Central memory CD8-positive, alpha-beta T cell (primary cell): ENCODE results near the gene NFIC.
"Not testable (repeated sequence)": the region's sequence is repeated elsewhere in the genome, so short reads cannot be mapped to it uniquely, and the experiment has no call there.

Source experiments
- ATAC-seq: fragments of 150-1000 bp; cut with Tn5 transposase; replicated peaks from 2 replicates; pipeline ENCODE4 v1.10.0; 2022; ENCODE audit warnings: mild to moderate bottlenecking, moderate FRiP score, moderate number of reproducible peaks; ENCODE audit not compliant: poor library complexity, severe bottlenecking; ENCODE audit errors: extremely low read depth
- DNase-seq, 2 donors: peaks; one replicate each; pipeline ENCODE4 v3.0.0; 2021; ENCODE audit warnings: low spot score in 2 of 2
- H3K27ac Mint-ChIP-seq: one replicate; pipeline ENCODE4 v1.8.0; 2022; ENCODE audit warnings: low read depth, mild to moderate bottlenecking, moderate library complexity, mixed read lengths
- H3K27me3 Mint-ChIP-seq: one replicate; pipeline ENCODE4 v1.8.0; 2022; ENCODE audit warnings: mixed read lengths
- H3K36me3 Mint-ChIP-seq: one replicate; pipeline ENCODE4 v1.8.0; 2022; ENCODE audit warnings: mild to moderate bottlenecking, moderate library complexity, mixed read lengths; ENCODE audit not compliant: insufficient read depth
- H3K4me1 Mint-ChIP-seq: one replicate; pipeline ENCODE4 v1.8.0; 2022; ENCODE audit warnings: mixed read lengths
- H3K4me3 Mint-ChIP-seq: one replicate; pipeline ENCODE4 v1.8.0; 2022; ENCODE audit warnings: mild to moderate bottlenecking, moderate library complexity, mixed read lengths
- H3K9me3 Mint-ChIP-seq: one replicate; pipeline ENCODE4 v1.8.0; 2022; ENCODE audit warnings: mixed read lengths

NFIC gene

DNA sequence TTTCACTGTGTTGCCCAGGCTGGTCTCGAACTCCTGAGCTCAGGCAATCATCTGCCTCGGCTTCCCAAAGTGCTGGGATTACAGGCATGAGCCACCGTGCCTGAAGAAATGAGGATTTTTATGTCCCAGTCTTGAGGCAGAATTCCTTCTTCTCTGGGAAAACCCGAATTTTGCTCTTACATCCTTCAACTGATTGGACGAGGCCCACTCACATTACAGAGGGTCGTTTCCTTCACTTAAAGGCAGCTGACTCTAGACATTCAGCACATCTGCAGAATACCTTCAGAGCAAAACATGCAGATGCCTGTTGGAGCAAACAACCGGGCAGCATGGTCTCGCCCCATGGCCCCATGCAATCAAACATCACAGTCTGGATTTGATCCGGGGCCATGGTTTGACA is 36.3 kb upstream of the NFIC start:
- DNase-seq: no peak
- no peaks in the 10 kb centered on the region for H3K36me3 Mint-ChIP-seq
- no peaks in the 10 kb centered on the region for H3K9me3 Mint-ChIP-seq
- peaks cover 8% of the 10 kb centered on the region for H3K4me1 Mint-ChIP-seq
- no peak overlapping the region for H3K27ac Mint-ChIP-seq
- no peak overlapping the region for H3K4me3 Mint-ChIP-seq
- no peak for ATAC-seq
- H3K27me3 Mint-ChIP-seq: peaks cover 8% of the 10 kb centered on the region

DNA sequence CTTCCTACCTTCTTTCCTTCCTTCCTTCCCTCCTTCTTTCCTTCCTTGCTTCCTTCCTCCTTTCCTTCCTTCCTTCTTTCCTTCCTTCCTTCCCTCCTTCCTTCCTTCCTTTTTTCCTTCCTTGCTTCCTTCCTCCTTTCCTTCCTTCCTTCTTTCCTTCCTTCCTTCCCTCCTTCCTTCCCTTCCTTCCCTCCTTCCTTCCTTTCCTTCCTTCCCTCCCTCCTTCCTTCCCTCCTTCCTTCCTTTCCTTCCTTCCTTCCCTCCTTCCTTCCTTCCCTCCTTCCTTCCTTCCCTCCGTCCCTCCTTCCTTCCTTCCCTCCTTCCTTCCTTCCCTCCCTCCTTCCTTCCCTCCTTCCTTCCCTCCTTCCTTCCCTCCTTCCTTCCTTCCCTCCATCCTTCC is 34.2 kb upstream of the NFIC start:
- H3K4me3 Mint-ChIP-seq, H3K27ac Mint-ChIP-seq, H3K9me3 Mint-ChIP-seq, DNase-seq, ATAC-seq, H3K27me3 Mint-ChIP-seq, H3K4me1 Mint-ChIP-seq, H3K36me3 Mint-ChIP-seq: not testable (repeated sequence)

DNA sequence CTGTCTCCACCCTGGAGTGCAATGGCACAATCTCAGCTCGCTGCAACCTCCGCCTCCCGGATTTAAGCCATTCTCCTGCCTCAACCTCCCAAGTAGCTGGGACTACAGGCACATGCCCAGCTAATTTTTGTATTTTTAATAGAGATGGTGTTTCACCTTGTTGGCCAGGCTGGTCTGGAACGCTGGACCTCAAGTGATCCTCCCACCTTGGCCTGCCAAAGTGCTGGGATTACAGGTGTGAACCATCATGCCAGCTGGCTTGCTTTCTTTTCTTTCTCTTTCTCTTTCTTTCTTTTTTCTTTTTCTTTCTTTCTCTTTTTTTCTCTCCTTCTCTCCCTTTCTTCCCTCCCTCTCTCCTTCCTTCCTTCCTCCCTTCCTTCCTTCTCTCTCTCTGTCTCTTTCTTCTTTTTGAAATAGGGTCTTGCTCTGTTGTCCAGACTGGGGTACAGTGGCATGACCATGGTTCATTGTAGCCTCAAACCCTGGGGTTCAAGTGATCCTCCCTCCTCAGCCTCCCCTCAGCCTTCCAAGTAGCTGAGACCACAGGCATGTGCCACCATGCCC is 33.3 kb upstream of the NFIC start:
- Mint-ChIP-seq H3K27me3 (peaks cover 8% of the 10 kb centered on the region), H3K36me3 (no peaks in the 10 kb centered on the region), H3K27ac (peak overlapping the region; percentile 89), H3K9me3 (no peaks in the 10 kb centered on the region), H3K4me3 (no peak overlapping the region), H3K4me1 (peaks cover 8% of the 10 kb centered on the region)
- ATAC-seq (no peak), DNase-seq (no peak)

DNA sequence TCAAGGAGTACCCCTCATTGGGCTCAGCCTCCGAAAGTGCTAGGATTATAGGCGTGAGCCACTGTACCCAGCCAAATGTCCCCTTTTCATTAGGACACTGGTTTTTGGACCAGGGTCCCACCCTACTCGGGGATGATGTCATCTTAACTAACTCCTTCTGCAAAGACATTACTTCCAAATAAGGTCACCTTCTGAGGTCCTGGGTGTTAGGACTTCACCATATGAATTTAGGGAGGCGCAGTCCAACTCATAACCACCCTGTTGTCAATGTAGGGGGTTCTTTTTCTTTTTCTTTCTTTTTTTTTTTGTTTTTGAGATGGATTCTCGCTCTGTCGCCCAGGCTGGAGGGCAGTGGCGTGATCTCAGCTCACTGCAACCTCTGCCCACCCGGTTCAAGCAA is 32.7 kb upstream of the NFIC start:
- Mint-ChIP-seq H3K27ac (peak overlapping the region; percentile 89), H3K4me3 (no peak overlapping the region)

DNA sequence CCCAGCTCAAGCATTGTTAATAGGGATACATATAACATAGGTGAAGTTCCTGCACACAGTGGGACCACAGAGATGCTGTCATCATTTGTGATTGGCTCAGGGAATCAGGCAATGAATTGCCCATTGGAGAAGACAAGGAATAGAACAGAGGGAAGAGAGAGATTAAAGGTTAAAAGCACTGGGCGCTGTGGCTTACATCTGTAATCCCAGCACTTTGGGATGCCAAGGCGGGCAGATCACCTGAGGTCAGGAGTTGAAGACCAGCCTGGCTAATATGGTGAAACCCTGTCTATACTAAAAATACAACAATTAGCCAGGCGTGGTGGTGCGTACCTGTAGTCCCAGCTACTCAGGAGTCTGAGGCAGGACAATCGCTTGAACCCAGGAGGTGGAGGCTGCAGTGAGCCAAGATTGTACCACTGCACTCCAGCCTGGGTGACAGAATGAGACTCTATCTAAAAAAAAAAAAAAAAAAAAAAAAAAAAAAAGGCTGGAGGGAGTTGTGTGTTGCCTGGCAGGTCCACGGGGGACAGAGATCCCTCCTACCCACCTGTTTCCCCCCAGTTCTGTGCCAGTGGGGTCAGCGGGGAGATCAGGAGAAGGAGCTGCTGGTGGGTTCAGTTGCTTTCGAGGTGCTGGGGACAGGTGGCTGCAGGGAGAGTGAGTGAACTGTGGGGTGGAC is 31.5 kb upstream of the NFIC start:
- ATAC-seq, H3K4me3 Mint-ChIP-seq, H3K27ac Mint-ChIP-seq, H3K36me3 Mint-ChIP-seq, H3K9me3 Mint-ChIP-seq, DNase-seq, H3K27me3 Mint-ChIP-seq: not testable (repeated sequence)
- H3K4me1 Mint-ChIP-seq: peaks cover 15% of the 10 kb centered on the region

More for the DNA sequence above, 32.7 kb upstream of the NFIC start:
- peaks cover 12% of the 10 kb centered on the region for H3K4me1 Mint-ChIP-seq
- no peaks in the 10 kb centered on the region for H3K36me3 Mint-ChIP-seq
- ATAC-seq (no peak), DNase-seq (no peak)
- H3K9me3 Mint-ChIP-seq: no peaks in the 10 kb centered on the region
- H3K27me3 Mint-ChIP-seq: peaks cover 8% of the 10 kb centered on the region

DNA sequence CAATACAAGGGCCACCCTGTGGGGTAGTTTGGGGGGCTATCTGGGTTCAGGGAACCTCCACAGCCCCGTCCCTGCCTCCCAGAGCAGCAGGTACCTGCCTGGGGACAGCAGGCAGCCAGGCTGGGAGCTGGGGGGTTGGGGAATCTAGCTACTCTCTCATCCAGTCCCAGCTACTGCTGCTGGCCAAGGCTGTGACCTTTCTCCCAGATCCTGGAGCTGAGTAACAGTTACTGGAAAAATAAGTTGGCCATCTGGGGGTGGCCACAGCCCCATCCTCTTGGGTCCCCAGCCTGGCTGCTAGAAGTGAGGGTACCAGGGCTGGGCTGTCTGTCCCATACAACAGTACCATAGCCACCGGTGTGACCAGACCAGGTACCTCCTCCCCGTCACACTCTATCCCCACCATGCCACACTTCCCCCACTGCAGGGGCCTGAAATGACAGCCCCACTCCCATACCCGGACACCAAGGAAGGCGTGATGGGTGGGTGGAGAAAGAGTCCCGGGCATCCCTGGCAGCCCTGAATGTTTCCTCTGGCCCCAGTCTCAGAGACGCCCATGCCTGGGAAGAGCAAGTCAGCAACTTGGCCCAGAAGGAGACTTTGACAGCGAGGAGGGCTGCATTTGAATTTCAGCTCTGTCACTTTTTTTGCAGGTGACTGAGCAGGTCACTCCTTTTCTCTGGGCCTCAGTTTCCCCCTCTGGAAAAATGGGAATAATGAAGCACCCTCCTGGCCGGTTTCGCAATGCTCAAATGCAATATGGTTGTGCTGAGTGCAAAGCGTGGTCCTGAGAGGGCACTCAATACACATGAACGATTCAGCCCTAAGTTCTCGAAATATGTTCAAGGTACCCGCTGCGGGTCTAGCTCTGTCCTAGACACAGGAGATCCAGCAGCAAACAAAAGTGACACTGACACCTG is 30.7 kb upstream of the NFIC start:
- Mint-ChIP-seq H3K27me3 (peaks cover 8% of the 10 kb centered on the region), H3K4me1 (peaks cover 15% of the 10 kb centered on the region), H3K27ac (no peak overlapping the region), H3K36me3 (peaks cover under 1% of the 10 kb centered on the region), H3K9me3 (no peaks in the 10 kb centered on the region), H3K4me3 (no peak overlapping the region)
- DNase-seq: no peak
- no peak for ATAC-seq

DNA sequence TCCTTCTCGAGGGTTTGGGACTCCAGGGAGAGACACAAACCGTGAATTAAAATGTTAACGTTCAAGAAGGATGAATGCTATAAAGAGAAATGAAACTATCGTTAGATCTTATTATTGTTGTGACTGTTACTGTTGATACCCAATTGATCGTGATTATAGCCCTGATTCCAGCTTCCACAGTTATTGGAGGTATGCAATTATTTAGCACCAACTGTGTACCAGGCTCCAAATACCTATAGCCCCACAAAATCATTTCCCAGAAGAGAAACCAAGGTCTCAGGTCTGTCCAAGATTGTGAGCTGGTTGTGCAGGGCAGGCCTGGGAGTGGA is 30.1 kb upstream of the NFIC start:
- H3K4me1 Mint-ChIP-seq: peaks cover 15% of the 10 kb centered on the region
- H3K36me3 Mint-ChIP-seq: peaks cover 2% of the 10 kb centered on the region
- no peak overlapping the region for H3K4me3 Mint-ChIP-seq
- no peak for ATAC-seq
- DNase-seq: no peak
- H3K9me3 Mint-ChIP-seq: no peaks in the 10 kb centered on the region
- H3K27ac Mint-ChIP-seq: no peak overlapping the region
- peaks cover 8% of the 10 kb centered on the region for H3K27me3 Mint-ChIP-seq

DNA sequence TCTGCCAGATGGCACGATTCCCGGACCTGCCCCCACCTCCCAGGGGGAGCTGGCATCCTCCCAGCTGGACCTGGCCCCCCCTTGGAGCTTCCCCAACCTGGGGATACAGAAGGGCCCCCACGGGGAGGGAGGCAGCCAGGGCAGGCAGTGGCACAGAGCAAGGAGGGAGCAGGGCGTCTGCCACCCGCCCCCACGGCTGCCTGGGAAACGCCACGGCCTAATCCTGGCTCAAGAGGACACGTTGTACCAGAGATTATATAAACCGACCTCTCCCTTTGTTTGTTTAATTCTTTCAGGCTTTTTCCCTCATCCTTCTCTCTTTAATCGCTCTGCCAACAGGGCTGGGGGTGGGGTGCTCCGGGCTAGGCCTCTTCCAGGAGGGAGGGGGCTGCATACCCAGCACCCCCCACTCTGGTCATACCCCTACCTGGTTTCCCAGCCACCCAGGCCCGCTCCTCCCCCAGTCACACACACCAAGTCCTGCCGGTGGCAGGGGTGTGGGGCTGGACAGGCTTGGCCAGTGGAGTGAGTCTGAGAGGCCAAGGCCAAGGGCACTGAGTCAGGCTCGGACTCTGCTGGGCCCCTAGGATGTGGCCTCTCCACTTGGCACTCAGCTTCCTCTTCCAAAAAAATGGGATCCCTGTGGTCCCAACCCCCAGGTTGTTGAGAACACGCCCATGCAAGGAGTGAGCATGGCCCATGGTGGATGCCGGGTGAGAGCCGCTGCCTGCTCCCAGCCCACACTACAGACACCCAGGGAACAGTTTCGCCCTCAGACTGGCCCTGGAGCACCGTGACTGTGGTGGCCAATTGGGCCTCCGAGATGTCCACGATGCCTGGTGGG is 29.5 kb upstream of the NFIC start:
- H3K36me3 Mint-ChIP-seq: peaks cover 2% of the 10 kb centered on the region
- no peaks in the 10 kb centered on the region for H3K9me3 Mint-ChIP-seq
- H3K27me3 Mint-ChIP-seq: peaks cover 8% of the 10 kb centered on the region
- DNase-seq (no peak), ATAC-seq (no peak)
- no peak overlapping the region for H3K27ac Mint-ChIP-seq
- H3K4me1 Mint-ChIP-seq: peaks cover 15% of the 10 kb centered on the region
- no peak overlapping the region for H3K4me3 Mint-ChIP-seq

DNA sequence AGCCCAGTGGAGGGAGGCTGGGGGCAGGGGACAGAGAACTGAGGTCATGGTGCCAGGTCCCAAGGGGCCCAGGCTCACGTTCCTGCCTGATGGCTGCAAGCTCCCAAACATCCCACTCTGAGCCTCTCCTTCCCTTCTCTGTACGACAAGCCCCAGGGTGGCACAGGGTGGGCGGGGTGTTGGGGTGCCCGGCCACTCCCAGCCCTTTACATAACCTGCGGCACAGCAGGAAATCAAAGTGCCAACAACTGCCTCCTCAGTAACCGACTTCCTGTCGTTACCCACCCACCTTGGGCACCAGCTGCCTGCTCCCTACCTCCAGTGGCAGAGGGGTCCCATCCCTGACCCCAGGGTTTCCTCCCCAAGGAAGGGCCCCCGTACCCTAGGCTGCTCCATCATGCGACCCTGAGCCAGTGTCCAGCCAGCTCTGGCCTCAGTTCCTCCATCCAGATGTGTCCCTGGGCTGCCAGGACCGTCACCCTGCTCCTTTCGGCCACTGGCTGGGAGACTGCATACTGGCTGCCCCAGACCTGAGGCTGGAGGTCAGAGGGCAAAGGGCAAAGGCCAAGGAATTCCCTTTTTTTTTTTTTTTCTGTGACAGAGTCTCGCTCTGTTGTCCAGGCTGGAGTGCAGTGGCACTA is 27.7 kb upstream of the NFIC start:
- peaks cover 7% of the 10 kb centered on the region for H3K4me1 Mint-ChIP-seq
- H3K9me3 Mint-ChIP-seq: no peaks in the 10 kb centered on the region
- peak overlapping the region; percentile 61 for H3K4me3 Mint-ChIP-seq
- ATAC-seq (peak; percentile 97), DNase-seq (peak in 1 of 2 donors; percentile 34)
- peak overlapping the region; percentile 67 for H3K27ac Mint-ChIP-seq
- peaks cover 2% of the 10 kb centered on the region for H3K36me3 Mint-ChIP-seq
- peaks cover 8% of the 10 kb centered on the region for H3K27me3 Mint-ChIP-seq

DNA sequence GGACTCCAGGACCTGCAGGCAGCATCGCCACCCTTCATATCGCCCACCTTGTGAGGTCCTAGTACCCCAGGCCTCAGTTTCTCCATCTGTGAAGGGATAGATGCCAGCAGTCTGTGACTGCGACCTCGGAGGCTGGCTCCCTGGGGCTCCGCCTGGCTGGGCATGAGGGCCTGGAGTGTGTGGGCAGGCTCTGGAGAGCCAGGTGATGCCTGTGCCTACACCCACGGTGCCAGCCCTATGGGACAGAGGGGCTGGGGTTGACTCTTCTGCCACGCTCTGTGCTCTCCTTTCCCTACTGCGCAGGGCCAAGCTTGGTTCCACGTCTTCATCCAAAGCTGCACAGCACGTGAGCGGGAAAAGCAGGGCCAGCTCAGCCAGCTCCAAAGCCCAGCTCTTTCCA is 26.0 kb upstream of the NFIC start:
- H3K36me3 Mint-ChIP-seq: peaks cover 2% of the 10 kb centered on the region
- DNase-seq: no peak
- peak overlapping the region; percentile 37 for H3K4me3 Mint-ChIP-seq
- H3K4me1 Mint-ChIP-seq: peaks cover 7% of the 10 kb centered on the region
- H3K9me3 Mint-ChIP-seq: no peaks in the 10 kb centered on the region
- ATAC-seq: no peak
- no peaks in the 10 kb centered on the region for H3K27me3 Mint-ChIP-seq
- no peak overlapping the region for H3K27ac Mint-ChIP-seq

DNA sequence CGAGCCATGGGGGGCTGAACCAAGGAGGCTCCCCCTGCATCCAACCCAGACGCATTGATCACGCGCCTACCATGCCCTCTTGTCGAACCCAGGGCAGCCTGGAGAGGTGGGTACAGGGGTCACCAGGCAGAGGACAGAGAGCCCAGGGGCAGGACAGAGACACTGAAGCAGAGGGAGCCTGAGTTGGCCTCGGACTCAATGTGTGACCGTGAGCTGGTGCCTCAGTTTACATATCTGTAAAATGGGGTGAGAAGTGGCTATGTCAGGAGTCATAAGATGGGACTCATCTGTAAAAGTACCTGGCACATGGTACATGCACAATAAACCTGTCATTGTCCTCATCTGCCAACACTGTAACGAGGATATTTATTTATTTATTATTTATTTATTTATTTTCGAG is 24.1 kb upstream of the NFIC start:
- DNase-seq (no peak), ATAC-seq (no peak)
- Mint-ChIP-seq H3K27me3 (no peaks in the 10 kb centered on the region), H3K9me3 (no peaks in the 10 kb centered on the region), H3K4me1 (peaks cover 7% of the 10 kb centered on the region), H3K4me3 (no peak overlapping the region), H3K36me3 (peaks cover 2% of the 10 kb centered on the region), H3K27ac (no peak overlapping the region)

DNA sequence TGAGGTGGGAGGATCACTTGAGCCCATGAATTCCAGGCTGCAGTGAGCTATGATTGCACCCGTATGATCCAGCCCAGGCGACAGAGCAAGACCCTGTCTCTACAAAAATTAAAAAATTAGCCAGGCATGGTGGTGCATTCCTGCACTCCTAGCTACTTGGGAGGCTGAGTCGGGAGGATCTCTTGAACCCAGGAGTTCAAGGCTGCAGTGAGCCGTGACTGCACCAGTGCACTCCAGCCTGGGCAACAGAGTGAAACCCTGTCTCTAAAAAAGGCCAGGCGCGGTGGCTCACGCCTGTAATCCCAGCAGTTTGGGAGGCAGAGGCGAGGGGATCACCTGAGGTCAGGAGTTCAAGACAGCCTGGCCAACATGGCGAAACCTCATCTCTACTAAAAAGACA is 23.4 kb upstream of the NFIC start:
- ATAC-seq, H3K27me3 Mint-ChIP-seq, DNase-seq, H3K4me1 Mint-ChIP-seq, H3K4me3 Mint-ChIP-seq, H3K27ac Mint-ChIP-seq, H3K9me3 Mint-ChIP-seq, H3K36me3 Mint-ChIP-seq: not testable (repeated sequence)
